Kidney (tissue), 2 donors: ENCODE data around the gene CLDN14. TPM values are rescaled to one million over a fixed set of nuclear protein-coding genes. Genes with fewer than 3 reads are reported as not detected.

Experiments
- polyA plus RNA-seq: library from polyadenylated mRNA; stranded (reverse); fragments of 350-450 nt; fragmentation: Illumina TruSeq; extraction: RNeasy Lipid Tissue Mini Kit (QIAGEN cat#74804); gene quantifications from one replicate; pipeline ENCODE4 v1.2.3, GENCODE V29; 2014; ENCODE audit warnings: low read depth, low replicate concordance; ENCODE audit not compliant: insufficient read depth
- total RNA-seq: library from RNA; stranded (reverse); fragmentation: NEBNext Ultra II Directional; extraction: Animal tissue kit (Norgen Biotek cat#: 25700); gene quantifications from one replicate; pipeline ENCODE4 v1.2.1, GENCODE V29; 2021
- donor health status: DM: yes; HTN: yes; CAD: no.

CLDN14 gene
- total and polyA plus RNA-seq, 2 donors from 2014 or later = 8.7 to 10.0 TPM

Other genes with a start within 250 kb of the CLDN14 start
- gene MORC3, start 159.9 kb downstream of the CLDN14 start, total RNA-seq = 32.4 TPM
- gene MORC3, start 159.9 kb downstream of the CLDN14 start, polyA plus RNA-seq = 6.6 TPM
- gene CHAF1B, start 94.7 kb downstream of the CLDN14 start, total RNA-seq = 2.5 TPM
- gene CHAF1B, start 94.7 kb downstream of the CLDN14 start, polyA plus RNA-seq = 1.0 TPM
- gene SIM2, start 219.0 kb upstream of the CLDN14 start, total RNA-seq = 71.3 TPM
- gene SIM2, start 219.0 kb upstream of the CLDN14 start, polyA plus RNA-seq = 6.5 TPM